Endothelial cell (in vitro differentiated cells): Measurements from ENCODE around the gene ATL2. TPM values are rescaled to one million over a fixed set of nuclear protein-coding genes. Genes with fewer than 3 reads are reported as not detected.
"Not testable (repeated sequence)": the region's sequence is repeated elsewhere in the genome, so short reads cannot be mapped to it uniquely, and the experiment has no call there.

Experiments used
- DNase-seq: peaks from one replicate; pipeline ENCODE4 v3.0.0; 2021; ENCODE audit warnings: low spot score
- H3K27ac Mint-ChIP-seq: one replicate; pipeline ENCODE4 v1.8.0; 2021; ENCODE audit warnings: mixed read lengths, inconsistent platforms; ENCODE audit not compliant: unreplicated experiment
- H3K27me3 Mint-ChIP-seq: one replicate; pipeline ENCODE4 v1.8.0; 2021; ENCODE audit warnings: mild to moderate bottlenecking, moderate library complexity, mixed read lengths, inconsistent platforms; ENCODE audit not compliant: unreplicated experiment
- H3K36me3 Mint-ChIP-seq: one replicate; pipeline ENCODE4 v1.8.0; 2021; ENCODE audit warnings: mild to moderate bottlenecking, low read depth, mixed read lengths, inconsistent platforms; ENCODE audit not compliant: unreplicated experiment
- H3K4me1 Mint-ChIP-seq: one replicate; pipeline ENCODE4 v1.8.0; 2021; ENCODE audit warnings: mild to moderate bottlenecking, mixed read lengths, inconsistent platforms; ENCODE audit not compliant: unreplicated experiment
- H3K4me3 Mint-ChIP-seq: one replicate; pipeline ENCODE4 v1.8.0; 2021; ENCODE audit warnings: mild to moderate bottlenecking, mixed read lengths, inconsistent platforms; ENCODE audit not compliant: unreplicated experiment
- H3K9me3 Mint-ChIP-seq: one replicate; pipeline ENCODE4 v1.8.0; 2021; ENCODE audit warnings: mixed read lengths, inconsistent platforms; ENCODE audit not compliant: unreplicated experiment
- total RNA-seq: library from RNA; stranded (reverse); fragmentation: NEBNext Ultra II Directional; extraction: Animal tissue kit (Norgen Biotek cat#: 25700); gene quantifications from one replicate; pipeline ENCODE4 v1.2.1, GENCODE V29; 2021; ENCODE audit not compliant: unreplicated experiment
- TF ChIP-seq, protein P1 (sequence below): fragments of 200-600 bp; sonication (generic); IDR thresholded peaks from one replicate; pipeline ENCODE4 v1.5.0; 2021; ENCODE audit warnings: antibody characterized with exemption; ENCODE audit not compliant: unreplicated experiment

ATL2 gene
- total RNA-seq, 1 donor from 2014 or later = 38.0 TPM

DNA sequence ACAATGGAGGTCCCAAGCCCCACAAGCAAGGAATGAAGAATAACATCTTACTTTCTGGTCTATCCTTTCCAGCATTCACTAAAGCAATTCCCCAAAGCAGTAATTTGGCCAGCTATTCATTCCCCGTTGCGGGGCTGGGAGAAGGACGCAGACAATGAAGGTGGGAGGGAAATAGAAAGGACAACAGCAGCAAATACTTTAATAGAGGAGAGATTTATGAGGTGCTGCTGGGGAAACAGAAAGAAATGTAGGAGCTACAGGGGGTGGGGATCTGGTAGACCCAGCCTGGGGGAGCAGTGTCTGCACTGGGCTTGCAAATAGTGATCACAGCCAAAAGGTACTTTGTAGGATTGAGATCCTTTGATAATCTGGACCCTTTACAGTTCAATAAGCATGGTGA is 13.9 kb upstream of the ATL2 start:
- Mint-ChIP-seq H3K4me3 (no peak overlapping the region), H3K4me1 (peaks cover 9% of the 10 kb centered on the region), H3K9me3 (no peaks in the 10 kb centered on the region), H3K27me3 (peaks cover 2% of the 10 kb centered on the region), H3K27ac (no peak overlapping the region), H3K36me3 (no peaks in the 10 kb centered on the region)
- DNase-seq = no peak
- TF ChIP-seq, protein P1, sequence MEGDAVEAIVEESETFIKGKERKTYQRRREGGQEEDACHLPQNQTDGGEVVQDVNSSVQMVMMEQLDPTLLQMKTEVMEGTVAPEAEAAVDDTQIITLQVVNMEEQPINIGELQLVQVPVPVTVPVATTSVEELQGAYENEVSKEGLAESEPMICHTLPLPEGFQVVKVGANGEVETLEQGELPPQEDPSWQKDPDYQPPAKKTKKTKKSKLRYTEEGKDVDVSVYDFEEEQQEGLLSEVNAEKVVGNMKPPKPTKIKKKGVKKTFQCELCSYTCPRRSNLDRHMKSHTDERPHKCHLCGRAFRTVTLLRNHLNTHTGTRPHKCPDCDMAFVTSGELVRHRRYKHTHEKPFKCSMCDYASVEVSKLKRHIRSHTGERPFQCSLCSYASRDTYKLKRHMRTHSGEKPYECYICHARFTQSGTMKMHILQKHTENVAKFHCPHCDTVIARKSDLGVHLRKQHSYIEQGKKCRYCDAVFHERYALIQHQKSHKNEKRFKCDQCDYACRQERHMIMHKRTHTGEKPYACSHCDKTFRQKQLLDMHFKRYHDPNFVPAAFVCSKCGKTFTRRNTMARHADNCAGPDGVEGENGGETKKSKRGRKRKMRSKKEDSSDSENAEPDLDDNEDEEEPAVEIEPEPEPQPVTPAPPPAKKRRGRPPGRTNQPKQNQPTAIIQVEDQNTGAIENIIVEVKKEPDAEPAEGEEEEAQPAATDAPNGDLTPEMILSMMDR = no peak

DNA sequence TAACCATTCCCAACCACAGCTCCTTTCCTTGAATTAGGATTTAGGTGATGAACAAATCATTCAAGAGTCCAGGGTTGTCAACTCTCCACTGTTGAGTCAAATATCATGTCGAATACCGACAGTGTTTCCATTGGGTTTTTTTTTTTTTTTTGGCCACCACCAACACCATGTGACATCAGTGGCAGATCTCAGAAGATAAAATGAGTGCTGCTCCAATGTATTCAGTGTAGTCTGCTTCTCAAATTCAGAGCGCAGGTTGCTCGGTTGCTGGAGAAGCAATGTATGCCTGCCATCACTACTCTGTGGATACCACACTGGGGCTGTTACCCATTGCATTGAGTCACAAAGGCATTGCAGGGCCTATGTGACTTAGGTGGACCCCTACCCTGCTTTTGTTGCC is 10.8 kb upstream of the ATL2 start:
- no peak overlapping the region for H3K27ac Mint-ChIP-seq
- no peaks in the 10 kb centered on the region for H3K9me3 Mint-ChIP-seq
- no peak for DNase-seq
- peaks cover 9% of the 10 kb centered on the region for H3K4me1 Mint-ChIP-seq
- H3K27me3 Mint-ChIP-seq = peaks cover 2% of the 10 kb centered on the region
- H3K4me3 Mint-ChIP-seq = no peak overlapping the region
- TF ChIP-seq, protein P1 = no peak
- no peaks in the 10 kb centered on the region for H3K36me3 Mint-ChIP-seq

DNA sequence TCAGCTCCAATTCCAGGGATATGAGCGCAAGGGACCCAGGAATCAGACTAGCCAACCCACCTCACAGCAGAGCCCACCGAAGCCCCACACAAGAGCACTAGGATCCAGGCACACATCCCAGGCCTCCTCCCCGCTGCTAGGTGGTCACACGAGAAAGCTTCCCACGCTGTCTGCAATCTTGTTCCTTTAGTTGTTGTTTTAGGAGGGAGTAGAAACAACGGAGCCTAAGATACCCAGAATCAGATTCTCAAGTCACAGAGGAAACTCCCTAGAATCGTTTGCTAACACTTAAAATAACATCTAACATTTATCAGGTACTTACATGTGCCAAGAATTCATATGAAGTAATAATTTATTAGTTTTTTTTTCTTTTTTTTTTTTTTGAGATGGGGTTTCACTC is 9.7 kb upstream of the ATL2 start:
- Mint-ChIP-seq H3K9me3 (no peaks in the 10 kb centered on the region), H3K4me1 (peaks cover 10% of the 10 kb centered on the region), H3K4me3 (no peak overlapping the region), H3K36me3 (no peaks in the 10 kb centered on the region), H3K27ac (no peak overlapping the region), H3K27me3 (peaks cover 2% of the 10 kb centered on the region)
- DNase-seq = no peak
- TF ChIP-seq, protein P1 = no peak

DNA sequence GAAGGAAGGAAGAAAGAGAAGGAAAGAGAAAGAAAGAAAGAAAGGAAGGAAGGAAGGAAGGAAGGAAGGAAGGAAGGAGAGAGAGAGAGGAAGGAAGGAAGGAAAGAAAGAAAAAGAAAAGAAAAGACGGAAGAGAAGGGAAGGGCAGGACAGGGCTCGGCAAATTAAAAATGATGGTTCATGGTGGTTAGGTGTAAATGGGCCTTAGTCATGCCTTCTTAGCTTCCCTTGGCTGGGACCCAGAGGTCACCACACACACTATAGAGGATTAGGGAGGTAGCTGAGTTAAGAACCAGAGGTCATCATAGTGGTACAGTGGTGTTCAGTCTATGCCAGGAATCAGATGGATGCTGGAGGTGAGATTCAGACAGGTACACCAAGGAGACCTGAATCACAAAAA is 9.3 kb upstream of the ATL2 start:
- H3K4me1 Mint-ChIP-seq = peaks cover 14% of the 10 kb centered on the region
- H3K9me3 Mint-ChIP-seq = no peaks in the 10 kb centered on the region
- peaks cover 2% of the 10 kb centered on the region for H3K27me3 Mint-ChIP-seq
- TF ChIP-seq, protein P1 = no peak
- no peak for DNase-seq
- H3K4me3 Mint-ChIP-seq = no peak overlapping the region
- H3K27ac Mint-ChIP-seq = no peak overlapping the region
- no peaks in the 10 kb centered on the region for H3K36me3 Mint-ChIP-seq

DNA sequence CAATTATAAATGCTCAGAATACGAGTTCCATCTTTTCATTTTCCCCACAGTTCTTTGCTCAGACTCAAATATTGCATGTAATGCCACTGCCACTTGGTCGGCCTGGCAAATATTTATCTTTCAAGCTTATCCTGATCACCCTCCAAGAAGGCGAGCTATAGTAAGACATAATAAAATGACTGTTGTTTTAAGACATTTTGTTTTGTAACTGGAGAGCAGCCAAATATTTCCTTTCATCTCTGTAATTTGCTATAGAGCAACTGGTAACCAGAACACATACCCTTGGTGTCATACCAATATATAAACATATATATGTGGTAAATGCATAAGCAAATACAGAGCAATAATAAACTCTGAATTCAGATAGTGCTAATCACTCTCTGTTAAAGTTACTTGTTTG is 7.3 kb upstream of the ATL2 start:
- peaks cover 24% of the 10 kb centered on the region for H3K4me1 Mint-ChIP-seq
- TF ChIP-seq, protein P1 = no peak
- no peak overlapping the region for H3K4me3 Mint-ChIP-seq
- H3K27ac Mint-ChIP-seq = no peak overlapping the region
- no peak for DNase-seq
- H3K27me3 Mint-ChIP-seq = peaks cover 5% of the 10 kb centered on the region
- H3K36me3 Mint-ChIP-seq = no peaks in the 10 kb centered on the region
- no peaks in the 10 kb centered on the region for H3K9me3 Mint-ChIP-seq

DNA sequence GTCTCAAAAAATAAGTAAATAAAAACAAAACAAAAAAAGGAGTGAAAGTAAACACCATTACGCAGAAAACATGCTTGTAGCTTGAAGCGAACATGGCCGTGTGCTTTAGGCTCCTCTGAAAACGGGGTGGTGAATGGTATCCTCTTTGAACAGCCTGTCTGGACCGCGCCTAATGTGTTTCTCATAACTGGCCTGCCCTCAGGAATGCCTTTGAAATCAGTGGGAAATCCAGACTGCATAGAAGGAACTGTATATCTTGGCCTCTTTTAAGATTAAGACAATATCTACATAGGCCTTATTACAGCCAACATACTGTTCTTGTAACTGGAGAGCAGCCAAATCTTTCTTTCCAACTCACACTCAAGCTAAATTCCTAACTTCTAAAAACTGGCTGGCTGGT is 6.7 kb upstream of the ATL2 start:
- not testable (repeated sequence) for H3K9me3 Mint-ChIP-seq, H3K36me3 Mint-ChIP-seq, H3K27ac Mint-ChIP-seq, H3K4me3 Mint-ChIP-seq, H3K27me3 Mint-ChIP-seq, DNase-seq
- peaks cover 19% of the 10 kb centered on the region for H3K4me1 Mint-ChIP-seq
